A673 (cell line): ENCODE data around the gene TLE2. TPM values are rescaled to one million over a fixed set of nuclear protein-coding genes. Genes with fewer than 3 reads are reported as not detected.

ENCODE experiments used
- BruUV-seq: library from RNA; stranded (reverse); fragments of 400-500 nt; replicated peaks from 2 replicates; lab custom pipeline; 2021; lab: Mats Ljungman, UMichigan
- CTCF ChIA-PET: fragments of 300-600 bp; sonication (Branson Sonifier 250); formaldehyde crosslinking; loops from one replicate; lab custom pipeline; 2022; ENCODE audit warnings: antibody characterized with exemption; lab: Charles Lee
- POLR2A ChIA-PET: fragments of 300-600 bp; sonication (Branson Sonifier 250); formaldehyde crosslinking; loops from one replicate; lab custom pipeline; 2022; ENCODE audit warnings: antibody characterized with exemption; ENCODE audit not compliant: low non-redundant PET; lab: Charles Lee
- DNase-seq: peaks from one replicate; pipeline ENCODE4 v3.0.0-alpha.2; 2015; ENCODE audit warnings: low spot score
- H3K27ac ChIP-seq: fragments of 200-600 bp; sonication (generic); 2 replicates; pipeline ENCODE4 v1.5.1; 2016; ENCODE audit warnings: mixed run types, low read depth, mild to moderate bottlenecking, mixed read lengths, antibody characterized with exemption, low read length; ENCODE audit not compliant: poor library complexity, severe bottlenecking
- H3K27me3 ChIP-seq: fragments of 200-600 bp; sonication (generic); replicated peaks from 2 replicates; pipeline ENCODE4 v1.6.1; 2017; ENCODE audit warnings: mixed run types, low read depth, mild to moderate bottlenecking, mixed read lengths, antibody characterized with exemption, low read length; ENCODE audit not compliant: insufficient read depth, poor library complexity
- H3K36me3 ChIP-seq: fragments of 200-600 bp; sonication (generic); 2 replicates; pipeline ENCODE4 v1.6.1; 2016; ENCODE audit warnings: mixed run types, mild to moderate bottlenecking, mixed read lengths, antibody characterized with exemption, low read length; ENCODE audit not compliant: insufficient read depth, poor library complexity, severe bottlenecking
- H3K4me1 ChIP-seq: fragments of 200-600 bp; sonication (generic); 2 replicates; pipeline ENCODE4 v1.6.1; 2017; ENCODE audit warnings: mixed run types, mild to moderate bottlenecking, mixed read lengths, antibody characterized with exemption, low read length; ENCODE audit not compliant: insufficient read depth, poor library complexity, severe bottlenecking
- H3K4me3 ChIP-seq: fragments of 200-600 bp; sonication (generic); 2 replicates; pipeline ENCODE4 v1.5.1; 2016; ENCODE audit warnings: low read depth, mixed run types, mild to moderate bottlenecking, mixed read lengths, low read length; ENCODE audit not compliant: poor library complexity, severe bottlenecking
- H3K9me3 ChIP-seq: fragments of 200-600 bp; sonication (generic); 2 replicates; pipeline ENCODE4 v1.6.1; 2016; ENCODE audit warnings: mixed run types, low read depth, mild to moderate bottlenecking, mixed read lengths, antibody characterized with exemption, low read length; ENCODE audit not compliant: poor library complexity, severe bottlenecking
- EZH2 ChIP-seq: fragments of 200-600 bp; sonication (generic); IDR thresholded peaks from 2 replicates; pipeline ENCODE4 v1.6.1; 2017; ENCODE audit warnings: borderline replicate concordance, low read depth, mild to moderate bottlenecking, mixed read lengths, antibody characterized with exemption, low read length; ENCODE audit not compliant: poor library complexity, severe bottlenecking
- intact Hi-C: fragments of 100-400 bp; cut with micrococcal nuclease; formaldehyde crosslinking; loops from one replicate; pipeline ENCODE4 v1.10.0; 2022; ENCODE audit not compliant: unreplicated experiment
- total RNA-seq: library from RNA; stranded (reverse); gene quantifications from 2 replicates; pipeline ENCODE4 v1.2.3, GENCODE V29; 2021
- TF ChIP-seq, protein P1 (sequence below): fragments of 300-800, 200-600 bp; sonication (generic); conservative IDR thresholded peaks from 2 replicates; pipeline ENCODE4 v1.5.1; 2017; ENCODE audit warnings: low read depth, mild to moderate bottlenecking, antibody characterized with exemption, low read length, moderate library complexity, mixed read lengths

TLE2 gene
- total RNA-seq, 1 experiment from 2014 or later, result 10.8 TPM

GRCh38 chr19:2978772-2979171 lies 50.3 kb downstream of the TLE2 start:
- Histone ChIP-seq H3K27ac (no peak overlapping the region), H3K36me3 (no peaks in the 10 kb centered on the region), H3K9me3 (no peaks in the 10 kb centered on the region), H3K4me3 (no peak overlapping the region), H3K4me1 (peaks cover 44% of the 10 kb centered on the region), H3K27me3 (no peaks in the 10 kb centered on the region)
- BruUV-seq, result no TSS peak
- TF ChIP-seq EZH2, result no peak
- TF ChIP-seq, protein P1, sequence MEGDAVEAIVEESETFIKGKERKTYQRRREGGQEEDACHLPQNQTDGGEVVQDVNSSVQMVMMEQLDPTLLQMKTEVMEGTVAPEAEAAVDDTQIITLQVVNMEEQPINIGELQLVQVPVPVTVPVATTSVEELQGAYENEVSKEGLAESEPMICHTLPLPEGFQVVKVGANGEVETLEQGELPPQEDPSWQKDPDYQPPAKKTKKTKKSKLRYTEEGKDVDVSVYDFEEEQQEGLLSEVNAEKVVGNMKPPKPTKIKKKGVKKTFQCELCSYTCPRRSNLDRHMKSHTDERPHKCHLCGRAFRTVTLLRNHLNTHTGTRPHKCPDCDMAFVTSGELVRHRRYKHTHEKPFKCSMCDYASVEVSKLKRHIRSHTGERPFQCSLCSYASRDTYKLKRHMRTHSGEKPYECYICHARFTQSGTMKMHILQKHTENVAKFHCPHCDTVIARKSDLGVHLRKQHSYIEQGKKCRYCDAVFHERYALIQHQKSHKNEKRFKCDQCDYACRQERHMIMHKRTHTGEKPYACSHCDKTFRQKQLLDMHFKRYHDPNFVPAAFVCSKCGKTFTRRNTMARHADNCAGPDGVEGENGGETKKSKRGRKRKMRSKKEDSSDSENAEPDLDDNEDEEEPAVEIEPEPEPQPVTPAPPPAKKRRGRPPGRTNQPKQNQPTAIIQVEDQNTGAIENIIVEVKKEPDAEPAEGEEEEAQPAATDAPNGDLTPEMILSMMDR, result no peak
- intact Hi-C loops, result no loop called here
- ChIA-PET POLR2A (interaction anchor here (0.6 kb wide), 1 partner anchor 328 kb away, joined by 14 read pairs; no protein-coding TSS in a partner anchor), CTCF (no interaction called here)
- no peak for DNase-seq

DNA sequence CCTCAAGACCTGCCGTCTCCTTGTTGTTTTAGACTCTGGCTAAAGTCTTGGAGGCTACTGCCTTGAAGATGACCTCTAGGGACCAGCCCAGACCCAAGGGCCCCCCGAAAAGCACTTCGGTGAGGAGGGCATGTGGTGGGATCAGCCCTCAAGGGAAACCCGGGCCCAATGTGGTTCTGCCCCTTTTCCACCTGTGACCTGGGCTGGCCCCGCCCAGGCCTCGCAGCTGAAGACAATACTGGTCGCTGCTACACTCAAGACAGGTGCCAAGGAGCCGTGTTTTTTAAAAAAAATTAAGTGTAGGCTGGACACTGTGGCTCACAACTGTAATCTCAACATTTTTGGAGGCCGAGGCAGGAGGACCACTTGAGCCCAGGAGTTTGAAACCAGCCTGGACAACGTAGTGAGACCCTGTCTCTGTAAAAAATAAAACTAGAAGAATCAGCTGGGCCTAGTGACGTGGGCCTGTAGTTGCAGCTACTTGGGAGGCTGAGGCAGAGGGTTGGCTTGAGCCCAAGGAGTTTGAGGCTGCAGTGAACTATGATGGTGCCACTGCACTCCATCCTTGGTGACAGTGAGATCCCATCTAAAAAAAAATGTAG lies 50.8 kb downstream of the TLE2 start:
- DNase-seq, result no peak

GRCh38 chr19:2977746-2978138 lies 51.3 kb downstream of the TLE2 start:
- H3K4me1 ChIP-seq, result peaks cover 34% of the 10 kb centered on the region
- no peak for TF ChIP-seq EZH2
- TF ChIP-seq, protein P1, result no peak
- no peaks in the 10 kb centered on the region for H3K9me3 ChIP-seq
- H3K27ac ChIP-seq, result no peak overlapping the region
- POLR2A ChIA-PET, result no interaction called here
- no peaks in the 10 kb centered on the region for H3K27me3 ChIP-seq
- no TSS peak for BruUV-seq
- CTCF ChIA-PET, result no interaction called here
- DNase-seq, result no peak
- intact Hi-C loops, result no loop called here
- no peaks in the 10 kb centered on the region for H3K36me3 ChIP-seq
- peak overlapping the region; percentile 30 for H3K4me3 ChIP-seq

More for the DNA sequence above, 50.8 kb downstream of the TLE2 start:
- TF ChIP-seq, protein P1, result no peak
- TF ChIP-seq EZH2, result no peak
- Histone ChIP-seq H3K4me3 (no peak overlapping the region), H3K4me1 (peaks cover 39% of the 10 kb centered on the region), H3K27ac (no peak overlapping the region), H3K9me3 (no peaks in the 10 kb centered on the region), H3K36me3 (no peaks in the 10 kb centered on the region), H3K27me3 (no peaks in the 10 kb centered on the region)
- intact Hi-C loops, result no loop called here
- CTCF ChIA-PET, result no interaction called here
- POLR2A ChIA-PET, result interaction anchor here (0.6 kb wide), 1 partner anchor 329 kb away, joined by 14 read pairs; no protein-coding TSS in a partner anchor
- BruUV-seq, result no TSS peak
